Measurements from ENCODE around the gene TSTD2.
"Not testable (repeated sequence)": the region's sequence is repeated elsewhere in the genome, so short reads cannot be mapped to it uniquely, and the experiment has no call there.

Gene TSTD2

GRCh38 chr9:97645720-97646119, 12.6 kb upstream of the TSTD2 start:
- no peak for TF ChIP-seq ZNF274 (IDR thresholded peaks at IDR 0.05; ENCODE audit: low read depth, low read length)
- no peak overlapping the region for H3K4me3 ChIP-seq (ENCODE audit: low read length)

GRCh38 chr9:97640325-97640724, 7.2 kb upstream of the TSTD2 start:
- TF ChIP-seq ZNF274 (IDR thresholded peaks at IDR 0.05; ENCODE audit: low read depth, low read length): no peak
- no peak overlapping the region for H3K4me3 ChIP-seq (ENCODE audit: low read length)

GRCh38 chr9:97638666-97639065, 5.5 kb upstream of the TSTD2 start:
- no peak overlapping the region for H3K4me3 ChIP-seq (ENCODE audit: low read length)

GRCh38 chr9:97636903-97637302, 3.7 kb upstream of the TSTD2 start:
- H3K4me3 ChIP-seq (ENCODE audit: low read length): 0 out of 2 replicates have a peak overlapping the region, but pooled peaks have one; percentile 42
- TF ChIP-seq ZNF274 (IDR thresholded peaks at IDR 0.05; ENCODE audit: low read depth, low read length): no peak

More at GRCh38 chr9:97638666-97639065, 5.5 kb upstream of the TSTD2 start:
- no peak for TF ChIP-seq ZNF274 (IDR thresholded peaks at IDR 0.05; ENCODE audit: low read depth, low read length)

GRCh38 chr9:97635026-97635425, 1.9 kb upstream of the TSTD2 start:
- TF ChIP-seq ZNF274 (IDR thresholded peaks at IDR 0.05; ENCODE audit: low read depth, low read length): no peak

GRCh38 chr9:97633859-97634490, 807 bp upstream of the TSTD2 start:
- no peak for TF ChIP-seq ZNF274 (IDR thresholded peaks at IDR 0.05; ENCODE audit: low read depth, low read length)
- peak overlapping the region; percentile 91 for H3K4me3 ChIP-seq (ENCODE audit: low read length)

More at GRCh38 chr9:97635026-97635425, 1.9 kb upstream of the TSTD2 start:
- peak overlapping the region; percentile 91 for H3K4me3 ChIP-seq (ENCODE audit: low read length)

GRCh38 chr9:97632248-97632984, 752 bp downstream of the TSTD2 start:
- peak overlapping the region; percentile 89 for H3K4me3 ChIP-seq (ENCODE audit: low read length)
- no peak for TF ChIP-seq ZNF274 (IDR thresholded peaks at IDR 0.05; ENCODE audit: low read depth, low read length)

- TF ChIP-seq ZNF274 (IDR thresholded peaks at IDR 0.05; ENCODE audit: low read depth, low read length): no peak
Measured at GRCh38 chr9:97630591-97630990, 2.6 kb downstream of the TSTD2 start.

GRCh38 chr9:97629156-97629555, 4.0 kb downstream of the TSTD2 start:
- no peak for TF ChIP-seq ZNF274 (IDR thresholded peaks at IDR 0.05; ENCODE audit: low read depth, low read length)

More at GRCh38 chr9:97630591-97630990, 2.6 kb downstream of the TSTD2 start:
- H3K4me3 ChIP-seq (ENCODE audit: low read length): no peak overlapping the region

GRCh38 chr9:97628668-97629067, 4.5 kb downstream of the TSTD2 start:
- TF ChIP-seq ZNF274 (IDR thresholded peaks at IDR 0.05; ENCODE audit: low read depth, low read length): no peak
- no peak overlapping the region for H3K4me3 ChIP-seq (ENCODE audit: low read length)

More at GRCh38 chr9:97629156-97629555, 4.0 kb downstream of the TSTD2 start:
- H3K4me3 ChIP-seq (ENCODE audit: low read length): no peak overlapping the region

GRCh38 chr9:97627624-97628023, 5.5 kb downstream of the TSTD2 start:
- no peak for TF ChIP-seq ZNF274 (IDR thresholded peaks at IDR 0.05; ENCODE audit: low read depth, low read length)
- H3K4me3 ChIP-seq (ENCODE audit: low read length): no peak overlapping the region

GRCh38 chr9:97625620-97626019, 7.5 kb downstream of the TSTD2 start:
- no peak overlapping the region for H3K4me3 ChIP-seq (ENCODE audit: low read length)
- TF ChIP-seq ZNF274 (IDR thresholded peaks at IDR 0.05; ENCODE audit: low read depth, low read length): no peak

GRCh38 chr9:97623946-97624345, 9.2 kb downstream of the TSTD2 start:
- no peak for TF ChIP-seq ZNF274 (IDR thresholded peaks at IDR 0.05; ENCODE audit: low read depth, low read length)
- no peak overlapping the region for H3K4me3 ChIP-seq (ENCODE audit: low read length)

- not testable (repeated sequence) for H3K4me3 ChIP-seq (ENCODE audit: low read length)
Measured at GRCh38 chr9:97622483-97622882, 10.7 kb downstream of the TSTD2 start.

- H3K4me3 ChIP-seq (ENCODE audit: low read length): not testable (repeated sequence)
Measured at GRCh38 chr9:97620063-97620462, 13.1 kb downstream of the TSTD2 start.

Measured in GM08714 (cell line).